GM21723 (cell line): Measurements from ENCODE around the gene SYNJ1.
"Not testable (repeated sequence)": the region's sequence is repeated elsewhere in the genome, so short reads cannot be mapped to it uniquely, and the experiment has no call there.

ENCODE experiments used
- ATAC-seq: cut with Tn5 transposase; IDR thresholded peaks from one replicate; pipeline ENCODE4 v1.9.1; 2021; ENCODE audit warnings: mild to moderate bottlenecking, moderate library complexity; ENCODE audit not compliant: unreplicated experiment

The SYNJ1 gene

GRCh38 chr21:32739946-32740345 is 12.1 kb upstream of the SYNJ1 start:
- ATAC-seq = no peak

- not testable (repeated sequence) for ATAC-seq
Measured at GRCh38 chr21:32736083-32736482, 8.3 kb upstream of the SYNJ1 start.

- ATAC-seq = no peak
Measured at GRCh38 chr21:32735524-32735923, 7.7 kb upstream of the SYNJ1 start.

GRCh38 chr21:32733990-32734613 is 6.3 kb upstream of the SYNJ1 start:
- no peak for ATAC-seq

- no peak for ATAC-seq
Measured at GRCh38 chr21:32733356-32733755, 5.5 kb upstream of the SYNJ1 start.

- no peak for ATAC-seq
Measured at GRCh38 chr21:32732544-32732943, 4.7 kb upstream of the SYNJ1 start.

GRCh38 chr21:32728848-32729247 is 1.0 kb upstream of the SYNJ1 start:
- no peak for ATAC-seq

GRCh38 chr21:32728456-32728839 is 635 bp upstream of the SYNJ1 start:
- peak; percentile 7 for ATAC-seq

GRCh38 chr21:32726839-32727686 is 750 bp downstream of the SYNJ1 start:
- peak; percentile 13 for ATAC-seq

- ATAC-seq = no peak
Measured at GRCh38 chr21:32719085-32719484, 8.7 kb downstream of the SYNJ1 start.

GRCh38 chr21:32717851-32718316 is 9.9 kb downstream of the SYNJ1 start:
- ATAC-seq = no peak

- no peak for ATAC-seq
Measured at GRCh38 chr21:32716486-32716885, 11.3 kb downstream of the SYNJ1 start.

- no peak for ATAC-seq
Measured at GRCh38 chr21:32713726-32714125, 14.1 kb downstream of the SYNJ1 start.

GRCh38 chr21:32712641-32713040 is 15.2 kb downstream of the SYNJ1 start:
- no peak for ATAC-seq

- peak; percentile 98 for ATAC-seq
Measured at GRCh38 chr21:32712043-32712442, 15.8 kb downstream of the SYNJ1 start.

GRCh38 chr21:32710987-32711386 is 16.8 kb downstream of the SYNJ1 start:
- ATAC-seq = no peak

- ATAC-seq = no peak
Measured at GRCh38 chr21:32710069-32710784, 17.6 kb downstream of the SYNJ1 start.

- no peak for ATAC-seq
Measured at GRCh38 chr21:32708069-32708468, 19.7 kb downstream of the SYNJ1 start.

- ATAC-seq = no peak
Measured at GRCh38 chr21:32705901-32706300, 21.9 kb downstream of the SYNJ1 start.

- ATAC-seq = no peak
Measured at GRCh38 chr21:32705139-32705538, 22.7 kb downstream of the SYNJ1 start.

GRCh38 chr21:32702702-32703101 is 25.1 kb downstream of the SYNJ1 start:
- ATAC-seq = no peak
